Activated CD4-positive, alpha-beta T cell treated with anti-CD3 and anti-CD28 coated beads, Interleukin-2, amount 10 ng/mL, durations not matched to agents 7 days and 5 days (primary cell): Measurements from ENCODE around the gene NCOA4. TPM values are rescaled to one million over a fixed set of nuclear protein-coding genes. Genes with fewer than 3 reads are reported as not detected.

Experiments used
- CTCF ChIA-PET: fragments of 350-600 bp; sonication (Branson Sonifier 250); formaldehyde crosslinking; loops from one replicate; lab custom pipeline; 2021; ENCODE audit warnings: antibody characterized with exemption; lab: Charles Lee
- POLR2A ChIA-PET: fragments of 350-600 bp; sonication (Branson Sonifier 250); formaldehyde crosslinking; loops from one replicate; lab custom pipeline; 2021; ENCODE audit warnings: antibody characterized with exemption; lab: Charles Lee
- DNase-seq: peaks from one replicate; pipeline ENCODE4 v3.0.0-alpha.2; 2020
- H3K27ac Mint-ChIP-seq: one replicate; pipeline ENCODE4 v1.8.0; 2021; ENCODE audit warnings: mild to moderate bottlenecking, moderate library complexity, mixed read lengths
- H3K27me3 Mint-ChIP-seq: one replicate; pipeline ENCODE4 v1.8.0; 2021; ENCODE audit warnings: mixed read lengths
- H3K36me3 Mint-ChIP-seq: one replicate; pipeline ENCODE4 v1.8.0; 2021; ENCODE audit warnings: low read depth, mixed read lengths
- H3K4me1 Mint-ChIP-seq: one replicate; pipeline ENCODE4 v1.8.0; 2021; ENCODE audit warnings: mixed read lengths
- H3K4me3 Mint-ChIP-seq: one replicate; pipeline ENCODE4 v1.8.0; 2021; ENCODE audit warnings: mild to moderate bottlenecking, moderate library complexity, mixed read lengths
- H3K9me3 Mint-ChIP-seq: one replicate; pipeline ENCODE4 v1.8.0; 2021; ENCODE audit warnings: mixed read lengths
- total RNA-seq, 2 experiments: library from RNA; stranded (reverse); gene quantifications; one replicate each; pipeline ENCODE4 v1.2.3, GENCODE V29; 2021

Gene NCOA4
- total RNA-seq, 2 experiments from 2014 or later = 148 to 171 TPM

- DNase-seq = no peak
- Mint-ChIP-seq H3K27ac (no peak within 1 kb of the TSS), H3K4me3 (no peak within 1 kb of the TSS), H3K36me3 (no peaks in the 10 kb centered on the region), H3K27me3 (peaks cover 11% of the 10 kb centered on the region), H3K9me3 (no peaks in the 10 kb centered on the region), H3K4me1 (no peaks in the 10 kb centered on the region)
- ChIA-PET CTCF (interaction anchor here (2.0 kb wide), 1 partner anchor 24 kb away, joined by 4 read pairs; no protein-coding TSS in a partner anchor), POLR2A (no interaction called here)
Measured at GRCh38 chr10:46046261-46046660, 15.8 kb upstream of the NCOA4 start, which contains the start of gene MSMB. MSMB (minus strand) TSS chr10:46046269; CDS start chr10:46046237, 32 bp downstream.

GRCh38 chr10:46042527-46042926, 12.1 kb upstream of the NCOA4 start:
- H3K36me3 Mint-ChIP-seq = no peaks in the 10 kb centered on the region
- H3K4me3 Mint-ChIP-seq = no peak overlapping the region
- DNase-seq = no peak
- no peaks in the 10 kb centered on the region for H3K9me3 Mint-ChIP-seq
- CTCF ChIA-PET = no interaction called here
- no peaks in the 10 kb centered on the region for H3K4me1 Mint-ChIP-seq
- peaks cover 11% of the 10 kb centered on the region for H3K27me3 Mint-ChIP-seq
- no peak overlapping the region for H3K27ac Mint-ChIP-seq
- POLR2A ChIA-PET = no interaction called here

GRCh38 chr10:46040004-46040403, 9.6 kb upstream of the NCOA4 start:
- Mint-ChIP-seq H3K27ac (no peak overlapping the region), H3K4me3 (no peak overlapping the region), H3K4me1 (peaks cover 1% of the 10 kb centered on the region), H3K36me3 (no peaks in the 10 kb centered on the region), H3K27me3 (peaks cover 14% of the 10 kb centered on the region), H3K9me3 (no peaks in the 10 kb centered on the region)
- no peak for DNase-seq
- CTCF ChIA-PET = interaction anchor here (0.9 kb wide), 1 partner anchor 12 kb away, joined by 3 read pairs; no protein-coding TSS in a partner anchor
- POLR2A ChIA-PET = no interaction called here

GRCh38 chr10:46037107-46037825, 6.8 kb upstream of the NCOA4 start:
- H3K4me3 Mint-ChIP-seq = no peak overlapping the region
- no peaks in the 10 kb centered on the region for H3K9me3 Mint-ChIP-seq
- peaks cover 4% of the 10 kb centered on the region for H3K27me3 Mint-ChIP-seq
- DNase-seq = no peak
- no peaks in the 10 kb centered on the region for H3K36me3 Mint-ChIP-seq
- H3K27ac Mint-ChIP-seq = no peak overlapping the region
- POLR2A ChIA-PET = no interaction called here
- CTCF ChIA-PET = interaction anchor here (0.7 kb wide), 2 partner anchors 470 to 602 kb away, joined by 3 to 8 read pairs; no protein-coding TSS in a partner anchor
- H3K4me1 Mint-ChIP-seq = peaks cover 7% of the 10 kb centered on the region

GRCh38 chr10:46035923-46036849, 5.8 kb upstream of the NCOA4 start:
- Mint-ChIP-seq H3K36me3 (no peaks in the 10 kb centered on the region), H3K4me1 (peaks cover 11% of the 10 kb centered on the region), H3K9me3 (no peaks in the 10 kb centered on the region), H3K27me3 (peaks cover 3% of the 10 kb centered on the region), H3K4me3 (no peak overlapping the region), H3K27ac (no peak overlapping the region)
- ChIA-PET CTCF (interaction anchor here (1.3 kb wide), 1 partner anchor 16 kb away, joined by 3 read pairs; no protein-coding TSS in a partner anchor), POLR2A (interaction anchor here (0.6 kb wide), 1 partner anchor 10 kb away, joined by 3 read pairs; no protein-coding TSS in a partner anchor)
- no peak for DNase-seq

GRCh38 chr10:46033602-46034011, 3.2 kb upstream of the NCOA4 start:
- peaks cover 3% of the 10 kb centered on the region for H3K27me3 Mint-ChIP-seq
- ChIA-PET CTCF (no interaction called here), POLR2A (no interaction called here)
- H3K9me3 Mint-ChIP-seq = no peaks in the 10 kb centered on the region
- no peak for DNase-seq
- H3K4me1 Mint-ChIP-seq = peaks cover 25% of the 10 kb centered on the region
- H3K27ac Mint-ChIP-seq = no peak overlapping the region
- peaks cover 4% of the 10 kb centered on the region for H3K36me3 Mint-ChIP-seq
- no peak overlapping the region for H3K4me3 Mint-ChIP-seq

GRCh38 chr10:46031648-46032532, 1.5 kb upstream of the NCOA4 start:
- CTCF ChIA-PET = interaction anchor here (0.6 to 1.2 kb wide), 2 partner anchors 21 to 286 kb away, joined by 3 read pairs; no protein-coding TSS in a partner anchor
- Mint-ChIP-seq H3K4me3 (no peak overlapping the region), H3K36me3 (peaks cover 13% of the 10 kb centered on the region)

GRCh38 chr10:46029461-46030030, 877 bp downstream of the NCOA4 start:
- CTCF ChIA-PET = interaction anchor here (0.9 to 2.2 kb wide), 4 partner anchors 9 to 573 kb away, joined by 3 to 15 read pairs (median 4); no protein-coding TSS in a partner anchor
- no peak for DNase-seq
- Mint-ChIP-seq H3K27me3 (no peaks in the 10 kb centered on the region), H3K36me3 (peaks cover 16% of the 10 kb centered on the region), H3K4me1 (peaks cover 62% of the 10 kb centered on the region), H3K27ac (peak overlapping the region; percentile 99), H3K9me3 (no peaks in the 10 kb centered on the region), H3K4me3 (peak overlapping the region; percentile 98)
- POLR2A ChIA-PET = no interaction called here

More at GRCh38 chr10:46031648-46032532, 1.5 kb upstream of the NCOA4 start:
- H3K27me3 Mint-ChIP-seq = peaks cover 3% of the 10 kb centered on the region
- peaks cover 41% of the 10 kb centered on the region for H3K4me1 Mint-ChIP-seq
- H3K9me3 Mint-ChIP-seq = no peaks in the 10 kb centered on the region
- H3K27ac Mint-ChIP-seq = peak overlapping the region; percentile 72
- DNase-seq = no peak
- POLR2A ChIA-PET = no interaction called here

- peak overlapping the region; percentile 98 for H3K4me3 Mint-ChIP-seq
- H3K27ac Mint-ChIP-seq = peak overlapping the region; percentile 99
- ChIA-PET CTCF (interaction anchor here (0.9 to 2.2 kb wide), 4 partner anchors 9 to 573 kb away, joined by 3 to 15 read pairs (median 4); no protein-coding TSS in a partner anchor), POLR2A (no interaction called here)
- DNase-seq = peak; percentile 59
- H3K36me3 Mint-ChIP-seq = peaks cover 16% of the 10 kb centered on the region
- H3K9me3 Mint-ChIP-seq = no peaks in the 10 kb centered on the region
- no peaks in the 10 kb centered on the region for H3K27me3 Mint-ChIP-seq
- peaks cover 69% of the 10 kb centered on the region for H3K4me1 Mint-ChIP-seq
Measured at GRCh38 chr10:46028584-46029460, 1.6 kb downstream of the NCOA4 start.

- H3K27me3 Mint-ChIP-seq = no peaks in the 10 kb centered on the region
- H3K4me3 Mint-ChIP-seq = no peak overlapping the region
- H3K4me1 Mint-ChIP-seq = peaks cover 83% of the 10 kb centered on the region
- ChIA-PET CTCF (interaction anchor here (0.9 to 1.2 kb wide), 2 partner anchors 10 to 791 kb away, joined by 3 read pairs; no protein-coding TSS in a partner anchor), POLR2A (interaction anchor here (0.8 kb wide), 1 partner anchor 10 kb away, joined by 3 read pairs; no protein-coding TSS in a partner anchor)
- H3K9me3 Mint-ChIP-seq = no peaks in the 10 kb centered on the region
- peaks cover 16% of the 10 kb centered on the region for H3K36me3 Mint-ChIP-seq
- no peak overlapping the region for H3K27ac Mint-ChIP-seq
- no peak for DNase-seq
Measured at GRCh38 chr10:46026106-46026505, 4.3 kb downstream of the NCOA4 start.

- ChIA-PET CTCF (no interaction called here), POLR2A (no interaction called here)
- peaks cover 85% of the 10 kb centered on the region for H3K4me1 Mint-ChIP-seq
- H3K9me3 Mint-ChIP-seq = no peaks in the 10 kb centered on the region
- H3K27ac Mint-ChIP-seq = peak overlapping the region; percentile 43
- H3K27me3 Mint-ChIP-seq = no peaks in the 10 kb centered on the region
- H3K4me3 Mint-ChIP-seq = no peak overlapping the region
- no peak for DNase-seq
- H3K36me3 Mint-ChIP-seq = peaks cover 15% of the 10 kb centered on the region
Measured at GRCh38 chr10:46025406-46025805, 5.0 kb downstream of the NCOA4 start.
